HG02852 (cell line): Measurements from ENCODE around the gene IKZF3.
A peak's percentile ranks its signal among the peaks of the same experiment; 100 is the strongest.
"Not testable (repeated sequence)": the region's sequence is repeated elsewhere in the genome, so short reads cannot be mapped to it uniquely, and the experiment has no call there.

ENCODE experiments used
- ATAC-seq: cut with Tn5 transposase; IDR thresholded peaks from one replicate; pipeline ENCODE4 v1.9.1; 2021; ENCODE audit warnings: mild to moderate bottlenecking, moderate library complexity; ENCODE audit not compliant: unreplicated experiment

Gene IKZF3

DNA sequence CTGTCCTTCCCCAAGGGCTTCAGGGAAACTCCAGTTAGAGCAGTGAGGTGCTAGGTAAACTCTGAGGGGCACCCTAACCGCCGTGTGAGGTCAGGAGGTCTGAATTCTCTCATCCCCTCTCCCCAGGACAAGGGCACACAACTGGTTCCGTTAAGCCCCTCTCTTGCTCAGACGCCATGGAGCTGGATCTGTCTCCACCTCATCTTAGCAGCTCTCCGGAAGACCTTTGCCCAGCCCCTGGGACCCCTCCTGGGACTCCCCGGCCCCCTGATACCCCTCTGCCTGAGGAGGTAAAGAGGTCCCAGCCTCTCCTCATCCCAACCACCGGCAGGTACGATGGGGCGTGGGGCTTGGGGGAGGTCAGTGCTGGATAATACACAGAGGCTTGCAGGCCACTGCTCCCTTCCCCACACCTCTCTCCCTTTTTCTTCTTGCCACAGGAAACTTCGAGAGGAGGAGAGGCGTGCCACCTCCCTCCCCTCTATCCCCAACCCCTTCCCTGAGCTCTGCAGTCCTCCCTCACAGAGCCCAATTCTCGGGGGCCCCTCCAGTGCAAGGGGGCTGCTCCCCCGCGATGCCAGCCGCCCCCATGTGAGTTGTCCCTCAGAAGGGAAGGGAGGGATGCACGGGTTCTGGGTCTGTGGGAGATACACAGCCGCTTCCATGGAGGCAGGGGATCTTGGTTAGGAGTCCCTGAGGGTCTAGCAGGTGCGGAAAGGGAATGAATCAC, 121.8 kb downstream of the IKZF3 start:
- no peak for ATAC-seq

DNA sequence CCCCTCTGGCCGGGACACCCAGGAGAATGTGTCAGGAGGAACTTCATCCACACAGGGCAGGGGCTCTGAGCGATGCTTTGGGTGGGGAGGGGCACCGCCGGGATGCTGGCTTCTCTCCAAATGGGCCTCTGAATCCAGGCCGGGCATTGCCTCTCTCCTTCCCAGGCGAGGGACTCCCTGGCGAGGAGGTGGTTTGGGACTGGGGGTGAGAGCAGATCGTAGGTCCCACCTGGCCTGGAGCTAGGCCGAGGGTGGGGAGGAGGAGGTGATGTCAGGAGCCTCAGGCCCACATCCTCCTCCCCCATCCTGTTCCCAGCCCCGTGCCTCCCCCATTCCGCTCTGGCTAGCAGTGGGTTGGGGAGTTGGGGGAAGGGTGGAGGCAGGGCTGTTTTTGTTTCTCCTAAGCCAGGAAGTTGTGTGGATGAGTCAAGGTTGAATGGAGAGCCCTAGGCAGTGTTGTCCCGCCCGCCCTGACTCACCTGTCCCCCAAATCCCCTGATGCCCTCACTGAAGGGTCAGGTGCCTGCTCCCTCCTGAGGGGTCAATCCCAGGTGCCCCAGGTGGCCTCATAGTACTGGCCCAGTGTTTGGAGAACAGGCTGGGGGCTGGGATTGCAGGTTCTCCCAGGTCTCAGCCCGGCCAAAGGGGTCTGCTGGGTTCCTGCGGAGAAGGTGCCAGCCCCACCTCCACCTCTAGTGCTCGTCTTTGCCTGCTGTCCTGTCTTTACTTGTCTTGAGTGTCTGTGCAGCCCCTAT, 123.6 kb downstream of the IKZF3 start:
- ATAC-seq: no peak

DNA sequence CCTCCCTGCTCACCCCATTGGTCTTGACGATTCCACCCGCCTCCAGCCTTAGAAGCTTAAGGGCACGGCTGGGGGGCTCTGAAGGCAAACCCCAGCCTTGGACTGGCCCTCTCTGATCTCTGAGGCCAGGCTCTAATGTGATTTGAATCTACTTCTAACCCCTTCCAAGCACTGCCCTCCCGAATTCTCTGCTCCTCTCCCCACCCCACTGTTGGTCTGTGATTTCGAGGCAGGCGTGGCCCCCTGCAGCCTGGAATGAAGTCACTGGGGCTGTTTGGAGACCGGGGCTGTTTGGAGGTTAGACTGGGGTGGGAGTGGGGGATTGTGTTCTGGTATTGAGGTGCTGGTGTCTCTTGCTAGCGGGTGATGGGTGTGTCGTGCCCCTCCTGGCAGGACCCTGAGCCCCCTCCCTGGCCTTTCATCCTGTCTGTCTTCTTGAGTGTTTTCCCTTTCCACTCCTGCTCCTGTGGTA, 124.2 kb downstream of the IKZF3 start:
- no peak for ATAC-seq

DNA sequence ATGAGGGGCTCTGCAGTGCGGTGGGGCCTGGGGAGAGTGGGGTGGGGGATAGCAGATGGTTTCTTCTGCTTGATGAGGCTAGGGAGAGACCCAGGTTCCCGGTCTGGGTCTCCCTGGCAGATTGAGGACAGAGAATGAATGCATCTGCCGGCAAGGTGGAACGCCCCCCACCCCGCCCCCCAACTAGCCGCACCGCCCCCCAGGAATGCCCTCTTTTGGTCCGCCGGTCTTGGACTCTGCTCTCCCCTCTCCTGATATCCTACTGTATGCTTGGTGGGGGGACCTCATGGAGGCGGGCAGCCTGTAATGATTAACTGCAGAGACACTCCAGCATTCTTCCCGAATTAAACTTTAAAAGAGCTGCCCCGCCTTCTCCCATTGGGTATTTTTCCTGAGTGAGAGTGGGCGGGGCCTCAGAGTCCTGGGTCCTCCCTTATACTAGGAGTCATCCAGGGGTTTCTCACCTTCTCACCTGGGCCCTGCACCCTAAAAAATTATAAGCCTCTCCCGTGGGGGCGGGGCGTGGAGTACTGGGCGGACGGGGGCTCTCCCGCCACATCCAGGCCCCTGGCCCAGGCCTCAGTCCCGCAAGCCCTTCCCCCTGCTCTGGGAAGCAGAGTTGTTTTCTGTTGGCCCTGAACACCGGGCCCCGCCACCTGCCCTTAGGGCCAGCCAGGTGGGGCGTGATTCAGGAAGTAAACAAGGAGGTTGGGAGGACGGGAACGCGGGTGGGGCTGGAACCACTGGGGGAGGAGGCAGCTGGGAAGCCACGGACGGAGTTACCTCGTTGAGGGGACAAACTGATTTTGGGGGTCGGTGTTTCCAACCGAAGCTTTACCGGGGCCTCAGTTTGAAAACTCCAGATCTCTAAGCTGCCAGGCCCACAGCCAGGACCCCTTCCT, 124.9 kb downstream of the IKZF3 start:
- ATAC-seq: no peak

DNA sequence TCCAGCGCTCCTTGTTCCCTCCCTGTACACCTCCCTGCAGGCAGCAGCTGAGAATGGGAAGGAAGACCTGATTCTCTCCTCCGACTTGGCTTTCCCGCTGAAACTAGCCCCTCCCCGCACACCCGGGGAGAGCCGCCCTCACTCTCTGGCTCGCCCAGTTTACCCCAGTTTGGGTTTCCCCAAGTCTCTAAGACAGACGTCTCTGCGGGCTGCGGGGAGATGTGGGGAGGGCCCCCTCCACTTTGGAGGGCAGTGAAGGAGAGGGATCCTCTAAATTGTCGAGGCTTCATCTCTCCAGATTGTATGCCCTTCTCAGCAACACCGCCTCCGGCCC, 125.6 kb downstream of the IKZF3 start:
- no peak for ATAC-seq

DNA sequence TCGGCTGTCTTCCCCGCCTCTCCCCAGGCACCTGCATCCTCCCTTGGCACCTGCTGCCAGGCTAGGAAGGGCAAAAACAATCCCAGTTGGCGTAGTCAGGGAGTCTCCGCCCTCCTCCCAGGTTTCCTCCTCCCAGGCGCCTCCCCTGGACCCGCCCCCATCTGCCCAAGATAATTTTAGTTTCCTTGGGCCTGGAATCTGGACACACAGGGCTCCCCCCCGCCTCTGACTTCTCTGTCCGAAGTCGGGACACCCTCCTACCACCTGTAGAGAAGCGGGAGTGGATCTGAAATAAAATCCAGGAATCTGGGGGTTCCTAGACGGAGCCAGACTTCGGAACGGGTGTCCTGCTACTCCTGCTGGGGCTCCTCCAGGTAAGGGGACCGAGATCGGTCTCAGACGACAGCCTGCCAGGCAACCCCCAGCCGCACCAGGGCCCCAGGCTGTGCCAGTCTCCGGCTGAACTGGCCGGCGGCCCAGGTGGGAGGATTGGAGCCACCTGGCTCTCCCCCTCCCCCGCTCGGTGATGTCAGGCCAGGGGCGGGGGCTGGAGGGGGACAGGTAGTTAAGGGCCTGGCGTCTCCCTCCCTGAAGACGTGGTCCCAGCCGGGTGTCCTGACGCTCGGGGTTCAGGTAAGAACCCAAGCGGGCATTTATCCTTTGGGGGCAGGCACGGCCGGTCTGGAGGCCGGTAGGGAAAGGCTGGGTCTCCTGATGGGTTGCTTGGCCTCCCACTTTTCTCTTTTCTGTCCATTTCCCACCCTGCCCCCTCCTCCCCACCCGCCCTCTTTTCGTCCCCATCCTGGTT, 126.1 kb downstream of the IKZF3 start, which contains the start of gene GRB7:
Gene GRB7, plus strand, starts transcription at position 179 of the 808 bp plus-strand sequence. CDS start 4,364 bp downstream, outside the sequence.
- no peak for ATAC-seq

DNA sequence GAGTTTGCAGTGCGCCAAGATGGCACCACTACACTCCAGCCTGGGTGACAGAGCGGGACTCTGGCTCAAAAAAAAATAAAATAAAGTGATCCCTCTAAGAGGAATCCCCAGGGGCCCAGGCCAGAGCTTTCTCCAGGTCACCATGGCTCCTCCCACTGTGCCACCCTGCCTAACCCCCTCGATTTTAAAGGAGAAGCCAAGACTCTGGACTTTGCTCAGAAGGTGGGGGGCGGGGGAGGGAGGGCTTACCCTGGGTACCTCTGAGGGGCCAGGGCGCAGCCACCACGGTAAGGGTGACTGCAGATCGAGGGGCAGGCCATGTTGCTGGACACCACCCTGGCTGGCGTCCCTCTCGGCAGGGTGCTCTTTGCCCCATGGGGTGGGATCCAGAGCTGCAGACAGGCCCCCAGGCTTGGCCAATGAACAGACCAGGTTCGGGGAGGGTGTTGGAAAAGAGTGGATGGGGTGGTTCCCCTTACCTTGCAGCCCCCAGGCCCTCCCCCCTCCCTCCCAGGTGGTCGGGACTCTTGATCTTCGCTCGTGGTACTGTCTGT, 126.8 kb downstream of the IKZF3 start:
- ATAC-seq: no peak

DNA sequence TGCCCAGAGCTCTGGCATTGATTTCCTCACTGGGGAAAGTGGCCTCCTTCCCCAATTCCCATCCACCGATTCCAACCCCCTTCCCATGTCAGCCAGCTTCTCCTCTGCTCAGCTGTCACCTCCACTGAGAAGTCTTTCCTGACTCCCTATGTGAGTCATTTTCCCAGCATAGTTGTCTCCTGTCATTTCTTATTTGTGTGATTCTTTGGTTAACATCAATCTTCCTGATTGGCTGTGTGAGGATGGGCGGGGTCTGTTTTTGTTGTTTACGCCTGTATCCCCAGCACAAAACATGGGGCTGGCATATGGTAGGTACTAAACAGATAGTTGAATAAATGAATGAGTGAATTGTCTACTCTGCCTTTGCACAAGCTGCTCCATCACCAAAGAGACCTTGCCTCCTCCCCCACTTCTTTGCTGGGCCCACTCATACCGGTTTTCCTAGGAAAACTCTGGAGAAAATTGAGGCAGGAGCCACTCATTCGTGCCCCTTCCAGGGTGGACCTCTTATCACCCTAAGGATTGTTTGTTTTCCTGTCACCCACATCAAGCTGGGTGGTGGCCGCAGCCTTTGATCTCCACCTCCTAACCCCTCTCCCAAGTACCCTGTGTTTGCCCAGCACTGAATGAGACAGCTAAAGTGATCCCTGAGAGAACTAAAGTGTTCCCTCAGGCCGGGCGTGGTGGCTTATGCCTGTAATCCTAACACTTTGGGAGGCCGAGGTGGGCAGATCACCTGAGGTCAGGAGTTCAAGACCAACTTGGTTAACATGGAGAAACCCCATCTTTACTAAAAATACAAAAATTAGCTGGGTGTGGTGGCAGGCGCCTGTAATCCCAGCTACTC, 127.6 kb downstream of the IKZF3 start:
- no peak for ATAC-seq

DNA sequence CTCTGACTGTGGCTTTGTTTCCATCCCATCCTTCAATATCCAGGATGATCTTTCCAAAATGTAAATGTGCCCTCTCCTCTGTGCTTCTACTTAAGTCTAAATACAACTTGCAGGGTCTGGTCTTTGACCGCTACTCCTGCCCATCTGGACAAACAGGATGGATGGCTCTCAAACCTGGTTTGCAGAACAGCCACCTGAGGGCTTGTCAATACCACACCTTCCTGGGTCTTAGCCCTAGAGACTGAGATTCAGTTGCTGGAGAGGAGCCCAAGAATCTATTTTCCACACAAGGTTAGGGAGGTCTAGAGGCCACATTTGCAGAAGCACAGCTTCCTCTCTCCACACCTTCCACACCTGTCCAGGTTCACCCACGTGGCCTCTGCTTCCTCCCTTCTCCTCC, 128.2 kb downstream of the IKZF3 start:
- ATAC-seq: no peak

DNA sequence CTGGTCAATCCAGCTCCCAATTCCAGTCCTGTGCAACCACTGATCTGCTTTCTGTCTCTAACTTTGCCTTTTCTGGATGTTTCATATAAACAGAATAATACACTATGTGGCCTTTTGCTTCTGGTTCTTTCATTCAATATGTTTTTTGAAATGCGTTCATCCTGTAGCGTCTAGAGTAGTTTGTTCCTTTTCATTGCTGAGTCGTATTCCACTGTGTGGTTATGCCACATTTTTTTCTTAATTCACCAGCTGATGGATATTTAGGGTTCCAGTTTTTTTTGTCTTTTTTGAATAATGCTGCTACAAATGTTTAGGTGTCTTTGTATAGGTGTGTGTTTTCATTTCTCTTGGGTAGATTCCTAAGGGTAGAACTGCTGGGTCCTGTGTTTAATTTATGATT, 131.5 kb downstream of the IKZF3 start:
- no peak for ATAC-seq

DNA sequence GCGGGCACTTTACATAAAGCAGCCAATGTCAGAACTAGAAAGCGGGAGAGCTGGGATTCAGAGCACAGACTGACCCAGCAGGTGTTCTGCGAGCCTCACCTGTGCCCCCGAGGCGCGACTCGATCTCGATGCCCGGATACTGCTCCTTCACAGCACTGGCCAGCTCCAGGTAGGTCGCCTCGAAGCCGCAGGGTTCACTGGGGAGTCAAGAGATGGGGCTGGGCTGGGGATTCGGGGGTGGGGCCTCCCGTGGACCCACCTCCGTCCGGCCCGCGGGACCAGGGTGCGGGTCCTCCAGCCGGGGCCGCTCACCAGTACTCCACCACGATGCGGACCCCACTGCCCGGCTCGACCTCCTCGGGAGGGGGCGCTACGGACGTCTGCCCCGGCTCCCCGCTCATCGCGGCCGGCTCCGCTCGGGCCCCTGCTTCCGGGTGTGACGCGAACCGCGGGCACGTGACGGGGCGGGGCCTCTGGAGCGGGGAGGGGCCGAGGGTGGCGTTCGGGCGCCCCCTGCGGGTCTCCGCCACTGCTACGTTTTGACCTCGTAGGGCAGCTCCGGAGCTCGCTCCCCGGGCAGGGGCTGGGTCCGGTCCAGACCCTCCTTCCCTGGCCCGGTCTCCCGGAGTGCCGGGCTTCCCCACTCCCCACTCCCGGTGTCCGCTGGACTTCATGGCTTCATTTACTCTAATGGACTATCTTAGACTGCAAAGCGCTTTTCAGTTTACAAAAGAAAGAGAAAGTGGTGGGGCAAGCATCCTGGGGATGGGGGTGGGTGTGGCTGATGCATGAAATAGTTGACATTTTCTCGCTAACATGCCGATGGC, 133.8 kb downstream of the IKZF3 start, which contains the start of gene MIEN1:
Gene MIEN1, minus strand, starts transcription at position 438 of the 827 bp plus-strand sequence. Its CDS starts 37 bp downstream, at position 401.
- peak; percentile 88 for ATAC-seq

DNA sequence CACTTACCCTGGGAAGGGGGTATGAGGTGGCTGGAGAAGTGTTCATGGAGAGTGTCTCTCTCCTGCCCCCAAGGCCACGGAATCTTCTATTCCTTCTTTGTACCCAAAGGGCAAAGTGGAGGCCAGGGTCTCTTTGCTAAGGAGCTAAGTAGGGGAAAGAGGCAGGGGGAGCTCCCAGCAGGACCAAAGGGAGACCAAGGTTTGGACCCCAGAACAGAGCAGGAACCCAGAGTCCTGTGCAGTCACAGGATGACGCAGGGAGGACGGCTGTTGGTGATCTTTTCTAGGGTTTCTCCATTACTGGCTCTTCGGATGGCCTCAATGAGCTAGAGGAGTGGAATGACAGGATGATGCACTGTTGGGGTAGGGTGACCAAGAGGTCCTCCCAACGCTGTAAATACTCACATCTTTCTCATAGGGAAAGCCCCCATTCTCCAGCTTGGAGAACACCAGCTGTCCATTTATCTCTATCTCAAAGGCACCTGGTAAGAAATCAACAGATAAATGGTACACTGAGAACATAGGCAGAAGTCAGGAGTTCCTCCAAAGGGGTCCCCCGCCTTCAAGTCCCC, 134.7 kb downstream of the IKZF3 start:
- ATAC-seq: no peak

DNA sequence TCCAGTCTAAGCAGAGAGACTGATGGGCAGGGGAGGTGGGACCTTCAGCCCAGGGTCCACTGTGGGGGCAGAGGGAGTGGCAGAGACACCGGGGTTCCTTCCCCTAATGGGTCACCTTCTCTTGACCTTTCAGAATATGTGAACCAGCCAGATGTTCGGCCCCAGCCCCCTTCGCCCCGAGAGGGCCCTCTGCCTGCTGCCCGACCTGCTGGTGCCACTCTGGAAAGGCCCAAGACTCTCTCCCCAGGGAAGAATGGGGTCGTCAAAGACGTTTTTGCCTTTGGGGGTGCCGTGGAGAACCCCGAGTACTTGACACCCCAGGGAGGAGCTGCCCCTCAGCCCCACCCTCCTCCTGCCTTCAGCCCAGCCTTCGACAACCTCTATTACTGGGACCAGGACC, 136.6 kb downstream of the IKZF3 start:
- no peak for ATAC-seq

DNA sequence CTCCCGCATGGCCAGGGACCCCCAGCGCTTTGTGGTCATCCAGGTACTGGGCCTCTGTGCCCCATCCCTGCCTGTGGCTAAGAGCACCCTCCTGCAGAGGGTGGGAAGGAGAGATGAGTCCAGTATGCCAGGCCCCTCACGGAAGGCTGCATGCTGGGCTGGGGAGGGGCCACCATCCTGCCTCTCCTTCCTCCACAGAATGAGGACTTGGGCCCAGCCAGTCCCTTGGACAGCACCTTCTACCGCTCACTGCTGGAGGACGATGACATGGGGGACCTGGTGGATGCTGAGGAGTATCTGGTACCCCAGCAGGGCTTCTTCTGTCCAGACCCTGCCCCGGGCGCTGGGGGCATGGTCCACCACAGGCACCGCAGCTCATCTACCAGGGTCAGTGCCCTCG, 137.5 kb downstream of the IKZF3 start:
- ATAC-seq: no peak

DNA sequence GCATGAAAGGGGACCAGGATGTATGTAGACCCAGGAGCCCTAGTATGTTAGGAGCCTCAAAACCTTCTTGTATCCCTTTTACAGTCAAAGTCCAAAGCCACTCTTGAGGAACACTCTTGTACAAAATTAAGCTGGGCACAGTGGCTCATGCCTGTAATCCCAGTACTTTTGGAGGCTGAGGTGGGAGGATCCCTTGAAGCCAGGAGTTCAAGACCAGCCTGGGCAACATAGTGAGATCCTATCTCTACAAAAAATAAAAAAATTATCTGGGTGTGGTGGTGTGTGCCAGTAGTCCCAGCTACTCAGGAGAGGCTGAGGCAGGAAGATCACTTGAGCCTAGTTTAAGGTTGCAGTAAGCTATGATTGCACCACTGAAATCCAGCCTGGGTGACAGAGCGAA, 138.2 kb downstream of the IKZF3 start:
- not testable (repeated sequence) for ATAC-seq

DNA sequence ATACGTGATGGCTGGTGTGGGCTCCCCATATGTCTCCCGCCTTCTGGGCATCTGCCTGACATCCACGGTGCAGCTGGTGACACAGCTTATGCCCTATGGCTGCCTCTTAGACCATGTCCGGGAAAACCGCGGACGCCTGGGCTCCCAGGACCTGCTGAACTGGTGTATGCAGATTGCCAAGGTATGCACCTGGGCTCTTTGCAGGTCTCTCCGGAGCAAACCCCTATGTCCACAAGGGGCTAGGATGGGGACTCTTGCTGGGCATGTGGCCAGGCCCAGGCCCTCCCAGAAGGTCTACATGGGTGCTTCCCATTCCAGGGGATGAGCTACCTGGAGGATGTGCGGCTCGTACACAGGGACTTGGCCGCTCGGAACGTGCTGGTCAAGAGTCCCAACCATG, 139.4 kb downstream of the IKZF3 start:
- no peak for ATAC-seq

DNA sequence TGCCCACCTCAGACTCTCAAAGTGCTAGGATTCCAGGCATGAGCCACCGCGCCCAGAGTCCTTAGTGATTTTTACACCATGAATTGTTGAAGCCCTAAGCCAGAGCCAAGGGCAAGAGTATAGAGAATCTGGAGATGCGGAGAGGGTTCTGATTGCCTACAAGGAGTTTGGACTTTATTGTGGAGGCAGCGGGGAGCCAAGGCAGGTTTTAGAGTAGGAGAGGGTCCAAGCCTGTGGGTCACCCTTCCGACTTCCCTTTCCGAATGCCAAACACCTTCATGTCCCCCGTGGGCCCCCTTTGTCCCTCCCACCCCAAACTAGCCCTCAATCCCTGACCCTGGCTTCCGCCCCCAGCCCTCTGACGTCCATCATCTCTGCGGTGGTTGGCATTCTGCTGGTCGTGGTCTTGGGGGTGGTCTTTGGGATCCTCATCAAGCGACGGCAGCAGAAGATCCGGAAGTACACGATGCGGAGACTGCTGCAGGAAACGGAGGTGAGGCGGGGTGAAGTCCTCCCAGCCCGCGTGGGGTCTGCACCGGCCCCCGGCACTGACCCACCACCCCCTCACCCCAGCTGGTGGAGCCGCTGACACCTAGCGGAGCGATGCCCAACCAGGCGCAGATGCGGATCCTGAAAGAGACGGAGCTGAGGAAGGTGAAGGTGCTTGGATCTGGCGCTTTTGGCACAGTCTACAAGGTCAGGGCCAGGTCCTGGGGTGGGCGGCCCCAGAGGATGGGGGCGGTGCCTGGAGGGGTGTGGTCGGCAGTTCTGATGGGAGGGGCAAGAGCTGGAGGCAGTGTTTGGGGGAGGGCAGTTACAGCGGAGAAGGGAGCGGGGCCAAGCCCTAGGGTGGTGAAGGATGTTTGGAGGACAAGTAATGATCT, 140.9 kb downstream of the IKZF3 start:
- no peak for ATAC-seq
